ENCODE results near the gene UGT1A5.
A peak's percentile ranks its signal among the peaks of the same experiment; 100 is the strongest.

Gene UGT1A5

GRCh38 chr2:233674314-233674713 is 38.4 kb upstream of the UGT1A5 start:
- H3K27ac ChIP-seq: no peak overlapping the region
- TF ChIP-seq CTCF (conservative IDR thresholded peaks at IDR 0.05): no peak

- H3K27ac ChIP-seq: no peak overlapping the region
- TF ChIP-seq CTCF (conservative IDR thresholded peaks at IDR 0.05) (peak; percentile 37), ZFX (IDR thresholded peaks at IDR 0.05) (no peak)
Observed at GRCh38 chr2:233674995-233675394, 37.7 kb upstream of the UGT1A5 start.

GRCh38 chr2:233676046-233676445 is 36.7 kb upstream of the UGT1A5 start:
- no peak overlapping the region for H3K27ac ChIP-seq
- no peak for TF ChIP-seq ZFX (IDR thresholded peaks at IDR 0.05)
- no peak for TF ChIP-seq CTCF (conservative IDR thresholded peaks at IDR 0.05)

GRCh38 chr2:233679196-233679595 is 33.5 kb upstream of the UGT1A5 start:
- H3K27ac ChIP-seq: no peak overlapping the region
- TF ChIP-seq CTCF (conservative IDR thresholded peaks at IDR 0.05) (no peak), ZFX (IDR thresholded peaks at IDR 0.05) (no peak)

- no peak for TF ChIP-seq CTCF (conservative IDR thresholded peaks at IDR 0.05)
- no peak for TF ChIP-seq ZFX (IDR thresholded peaks at IDR 0.05)
- H3K27ac ChIP-seq: no peak overlapping the region
Observed at GRCh38 chr2:233680361-233681045, 32.2 kb upstream of the UGT1A5 start.

DNA sequence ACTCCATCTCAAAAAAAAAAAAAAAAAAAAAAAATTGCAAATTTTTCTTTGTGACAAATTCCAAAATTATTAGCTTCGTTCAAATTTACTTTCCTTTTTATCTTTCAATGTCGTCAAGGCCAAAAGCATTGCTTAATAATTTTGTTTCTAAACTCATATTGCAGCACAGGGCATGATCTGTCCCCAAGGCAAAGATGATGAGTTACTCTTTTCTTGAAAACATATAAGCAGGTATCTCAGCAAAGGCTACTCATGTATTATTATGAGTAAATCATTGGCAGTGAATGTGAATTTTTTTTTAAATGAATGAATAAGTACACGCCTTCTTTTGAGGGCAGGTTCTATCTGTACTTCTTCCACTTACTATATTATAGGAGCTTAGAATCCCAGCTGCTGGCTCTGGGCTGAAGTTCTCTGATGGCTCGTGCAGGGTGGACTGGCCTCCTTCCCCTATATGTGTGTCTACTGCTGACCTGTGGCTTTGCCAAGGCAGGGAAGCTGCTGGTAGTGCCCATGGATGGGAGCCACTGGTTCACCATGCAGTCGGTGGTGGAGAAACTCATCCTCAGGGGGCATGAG is 31.1 kb upstream of the UGT1A5 start, which contains the start of gene UGT1A7:
Gene UGT1A7, plus strand, starts transcription at position 381 of the 579 bp plus-strand sequence. Its CDS starts 37 bp downstream, at position 418.
- TF ChIP-seq CTCF (conservative IDR thresholded peaks at IDR 0.05) (no peak), ZFX (IDR thresholded peaks at IDR 0.05) (no peak)
- no peak within 1 kb of the TSS for H3K27ac ChIP-seq

GRCh38 chr2:233684640-233685039 is 28.1 kb upstream of the UGT1A5 start:
- TF ChIP-seq ZFX (IDR thresholded peaks at IDR 0.05): no peak
- TF ChIP-seq CTCF (conservative IDR thresholded peaks at IDR 0.05): no peak
- H3K27ac ChIP-seq: no peak overlapping the region
